K562 (cell line): Measurements from ENCODE around the gene ARL16. TPM values are rescaled to one million over a fixed set of nuclear protein-coding genes. Genes with fewer than 3 reads are reported as not detected.

Source experiments
- ATAC-seq: fragments of 200-7000 bp; cut with Tn5 transposase; 3 replicates; pipeline ENCODE4 v1.9.1; 2020; ENCODE audit warnings: moderate library complexity
- BruUV-seq: library from RNA; stranded (reverse); fragments of 400-500 nt; replicated peaks from 2 replicates; lab custom pipeline; 2021; lab: Mats Ljungman, UMichigan
- CTCF ChIA-PET: fragments of 300-600 bp; formaldehyde crosslinking; extraction: SDS; loops from one replicate; lab custom pipeline; 2021; ENCODE audit warnings: low intra/inter-chr PET ratio; lab: Yijun Ruan, JAX
- POLR2A ChIA-PET: fragments of 300-600, 350-650 bp; sonication (Branson Sonifier 250); formaldehyde crosslinking; extraction: SDS; loops from one replicate; lab custom pipeline; 2021; ENCODE audit warnings: antibody characterized with exemption, inconsistent platforms; lab: Yijun Ruan, JAX
- DNase-seq, 4 experiments: peaks; one replicate each; pipeline versions ENCODE4 v3.0.0 to v3.0.0-alpha.2; 2011 to 2018; ENCODE audit warnings: low spot score in 3 of 4, mixed read lengths in 3 of 4; ENCODE audit errors: extremely low read depth in 1 of 4
- FAIRE-seq: peaks from 2 replicates; lab custom pipeline; 2011; peaks lifted over from hg19 to GRCh38; lab: Jason Lieb, UNC
- H2AFZ ChIP-seq: 2 replicates; pipeline ENCODE4 v1.6.0; 2011; ENCODE audit warnings: low read depth, low read length, control low read depth, inconsistent platforms
- H3K27ac ChIP-seq: fragments of 200-600 bp; 3 replicates; pipeline ENCODE4 v1.8.0; 2011; ENCODE audit warnings: low read depth, mild to moderate bottlenecking, control low read depth, inconsistent platforms, low read length, moderate library complexity, mixed read lengths; ENCODE audit errors: extremely low read depth
- H3K27me3 ChIP-seq, 2 experiments: fragments of 300-600 bp in 1 of 2; 2 replicates in 1 of 2; 3 replicates in 1 of 2; pipeline versions ENCODE4 v1.6.0 to v1.8.0; 2011; ENCODE audit warnings: inconsistent platforms in 2 of 2, low read length in 2 of 2, mild to moderate bottlenecking in 1 of 2, mixed read lengths in 1 of 2, moderate library complexity in 1 of 2; ENCODE audit not compliant: control insufficient read depth in 2 of 2, insufficient read depth in 2 of 2
- H3K36me3 ChIP-seq: fragments of 300-600 bp; 3 replicates; pipeline ENCODE4 v1.8.0; 2011; ENCODE audit warnings: mild to moderate bottlenecking, low read length, inconsistent platforms; ENCODE audit not compliant: control insufficient read depth, insufficient read depth
- H3K4me1 ChIP-seq, 2 experiments: fragments of 200-600 bp in 1 of 2; replicated peaks in 1 of 2; 2 replicates in 1 of 2; 3 replicates in 1 of 2; pipeline versions ENCODE4 v1.5.1 to v1.8.0; 2011; ENCODE audit warnings: inconsistent platforms in 2 of 2, low read length in 2 of 2, mild to moderate bottlenecking in 1 of 2, mixed read lengths in 1 of 2, moderate library complexity in 1 of 2; ENCODE audit not compliant: control insufficient read depth in 2 of 2, insufficient read depth in 2 of 2
- H3K4me2 ChIP-seq: 2 replicates; pipeline ENCODE4 v1.6.1; 2011; ENCODE audit warnings: low read length, control low read depth, inconsistent platforms, mixed read lengths; ENCODE audit not compliant: insufficient read depth
- H3K4me3 ChIP-seq: fragments of 200-600 bp; sonication (generic), shearing (Covaris generic); 2 replicates; pipeline ENCODE4 v1.5.1; 2016; ENCODE audit warnings: control low read depth, inconsistent platforms
- H3K79me2 ChIP-seq: fragments of 200-600 bp; 3 replicates; pipeline ENCODE4 v1.8.0; 2011; ENCODE audit warnings: low read length, inconsistent platforms; ENCODE audit not compliant: control insufficient read depth, insufficient read depth
- H3K9ac ChIP-seq, 2 experiments: 2 replicates each; pipeline versions ENCODE4 v1.6.0 to v1.6.1; 2011; ENCODE audit warnings: low read depth in 2 of 2, low read length in 2 of 2, control low read depth in 1 of 2, inconsistent platforms in 1 of 2, mild to moderate bottlenecking in 1 of 2, mixed read lengths in 1 of 2; ENCODE audit not compliant: insufficient read depth in 1 of 2
- H3K9me1 ChIP-seq: one replicate; pipeline ENCODE4 v1.6.0; 2011; ENCODE audit warnings: inconsistent platforms, mild to moderate bottlenecking, low read length, moderate library complexity; ENCODE audit not compliant: control insufficient read depth, insufficient read depth
- H3K9me3 ChIP-seq: replicated peaks from 2 replicates; pipeline ENCODE4 v1.5.1; 2011; ENCODE audit warnings: low read depth, low read length, inconsistent platforms; ENCODE audit not compliant: control insufficient read depth, insufficient read depth
- H4K20me1 ChIP-seq: replicated peaks from 2 replicates; pipeline ENCODE4 v1.6.1; 2011; ENCODE audit warnings: low read length, inconsistent platforms, mixed read lengths; ENCODE audit not compliant: control insufficient read depth, insufficient read depth
- ARID2 ChIP-seq: fragments of 450-650 bp; IDR thresholded peaks from 2 replicates; pipeline ENCODE4 v1.6.1; 2017; ENCODE audit warnings: antibody characterized with exemption, mild to moderate bottlenecking
- C11orf30 ChIP-seq: fragments of 450-650 bp; IDR thresholded peaks from 2 replicates; pipeline ENCODE4 v1.6.1; 2016; ENCODE audit warnings: low read depth, mild to moderate bottlenecking
- CEBPB ChIP-seq: fragments of 450-650 bp; IDR thresholded peaks from 2 replicates; pipeline ENCODE4 v1.6.1; 2016; ENCODE audit warnings: missing genetic modification characterization, missing compliant biosample characterization
- OTX1 ChIP-seq: fragments of 450-650 bp; formaldehyde crosslinking; IDR thresholded peaks from 2 replicates; pipeline ENCODE4 v1.4.0; 2022; ENCODE audit warnings: mild to moderate bottlenecking
- POLR2G ChIP-seq: fragments of 200-400 bp; formaldehyde crosslinking; IDR thresholded peaks from 2 replicates; pipeline ENCODE4 v1.6.1; 2017; ENCODE audit warnings: low read depth, mild to moderate bottlenecking, antibody characterized with exemption, low read length, moderate library complexity
- PREB ChIP-seq: sonication (generic); formaldehyde crosslinking; IDR thresholded peaks from 2 replicates; pipeline ENCODE4 v1.8.1; 2023; ENCODE audit warnings: mild to moderate bottlenecking, missing genetic modification reagents
- THRB ChIP-seq: fragments of 450-650 bp; formaldehyde crosslinking; conservative IDR thresholded peaks from 2 replicates; pipeline ENCODE4 v1.4.0; 2022; ENCODE audit warnings: mild to moderate bottlenecking, missing genetic modification characterization
- ZBTB2 ChIP-seq: fragments of 450-650 bp; IDR thresholded peaks from 2 replicates; pipeline ENCODE4 v1.6.1; 2016; ENCODE audit warnings: antibody characterized with exemption
- ZBTB34 ChIP-seq: fragments of 250-450 bp; sonication (Bioruptor Pico); IDR thresholded peaks from 2 replicates; pipeline ENCODE4 v1.8.0; 2021; ENCODE audit warnings: mild to moderate bottlenecking, moderate library complexity
- ZFP36 ChIP-seq: fragments of 150-350 bp; IDR thresholded peaks from 2 replicates; pipeline ENCODE4 v1.6.1; 2018; ENCODE audit warnings: low read length, low read depth; ENCODE audit not compliant: partially characterized antibody
- ZNF695 ChIP-seq: fragments of 450-650 bp; formaldehyde crosslinking; IDR thresholded peaks from 2 replicates; pipeline ENCODE4 v1.4.0; 2020; ENCODE audit warnings: mild to moderate bottlenecking, moderate library complexity
- ZNF77 ChIP-seq: fragments of 250-450 bp; sonication (Bioruptor Pico); IDR thresholded peaks from 2 replicates; pipeline ENCODE4 v1.5.0; 2020
- WGBS: fragments of 100-300 bp; shearing (Covaris generic); methylation state at CpG from one replicate; pipeline ENCODE4 v1.1.6; 2016; ENCODE audit warnings: low coverage, mixed read lengths; ENCODE audit not compliant: insufficient coverage; ENCODE audit errors: missing lambda C conversion rate; 5-methylcytosine and 5-hydroxymethylcytosine counted together
- in situ Hi-C: fragments of 300-500 bp; cut with MboI; formaldehyde crosslinking; loops from 4 replicates; pipeline ENCODE4 v1.15.0; 2018; ENCODE audit warnings: inconsistent platforms, mixed read lengths
- intact Hi-C: fragments of 100-400 bp; cut with micrococcal nuclease; formaldehyde crosslinking; loops from 2 replicates; pipeline ENCODE4 v1.14.2; 2022
- polyA plus RNA-seq, 8 experiments: library from polyadenylated mRNA; depleted of rRNA in 4 of 8; stranded (reverse) in 5 of 8; unstranded in 3 of 8; fragments of >200 nt; fragmentation: Nextera tagmentation in 2 of 8; fragmentation: Illumina TruSeq in 1 of 8; extraction: Ambion mirVana in 2 of 8; extraction: Trizol in 1 of 8; gene quantifications; 2 replicates each; pipeline versions ENCODE4 v1.2.1 to v1.2.3, GENCODE V29; 2011 to 2014; ENCODE audit warnings: inconsistent platforms in 1 of 8, missing spikeins in 1 of 8
- total RNA-seq, 7 experiments: library from RNA; depleted of rRNA in 6 of 7; stranded (reverse); fragments of >200 nt in 6 of 7; fragmentation: Illumina TruSeq in 2 of 7; extraction: Trizol in 2 of 7; gene quantifications; 2 replicates each; pipeline versions ENCODE4 v1.2.1 to v1.2.3, GENCODE V29; 2011 to 2021; ENCODE audit warnings: low replicate concordance in 1 of 7

ARL16 gene
- total and polyA plus RNA-seq, 9 of the 15 experiments (the other 6 are each of a cell fraction or from before 2014, with no cell fraction given) = 5.4 to 32.4 (median 22.6) TPM

- H2AFZ ChIP-seq = no peak overlapping the region
- BruUV-seq = no TSS peak
- peaks cover 17 to 72% of the 10 kb centered on the region in 2 experiments; a peak in 4 of 5 replicates for H3K4me1 ChIP-seq
- H3K27me3 ChIP-seq = no peaks in the 10 kb centered on the region
- ATAC-seq = no peak
- H3K36me3 ChIP-seq = peaks cover 68% of the 10 kb centered on the region
- no peak overlapping the region for H3K4me3 ChIP-seq
- H3K9me3 ChIP-seq = no peaks in the 10 kb centered on the region
- FAIRE-seq = no peak
- peaks cover 58% of the 10 kb centered on the region for H3K79me2 ChIP-seq
- in situ Hi-C loops = no loop called here
- TF ChIP-seq ZNF695 (CRISPR knock-in tag) (no peak), ZBTB34 (CRISPR knock-in tag) (no peak), CEBPB (tag) (no peak), ZBTB2 (no peak), ZFP36 (no peak), C11orf30 (no peak), OTX1 (CRISPR knock-in tag) (no peak), ZNF77 (CRISPR knock-in tag) (no peak), ARID2 (no peak), THRB (CRISPR knock-in tag) (no peak), POLR2G (no peak), PREB (no peak)
- TF ChIP-seq, all 486 proteins: peak for 0
- H4K20me1 ChIP-seq = peaks cover 13% of the 10 kb centered on the region
- no peak overlapping the region for H3K4me2 ChIP-seq
- 92% methylated on average over 25 of the region's 30 CpGs for WGBS
- H3K9ac ChIP-seq = peak overlapping the region in 1 of 2 experiments; percentile 7; a peak in 1 of 4 replicates
- no peak for DNase-seq
- peak overlapping the region; percentile 30; the same call in 1 of the 3 replicates for H3K27ac ChIP-seq
- intact Hi-C loops = no loop called here
- ChIA-PET POLR2A (interaction anchor here (4.7 kb wide), 1 partner anchor 7 kb away, joined by 54 read pairs; the partner anchor contains the start of gene SLC25A10), CTCF (no interaction called here)
- H3K9me1 ChIP-seq = peaks cover 2% of the 10 kb centered on the region
Observed at GRCh38 chr17:81705518-81706231, 22.1 kb upstream of the ARL16 start.
